ENCODE measurements around the gene TREML2. TPM values are rescaled to one million over a fixed set of nuclear protein-coding genes. Genes with fewer than 3 reads are reported as not detected.

The TREML2 gene
- total RNA-seq, 1 experiment from 2014 or later: not detected

DNA sequence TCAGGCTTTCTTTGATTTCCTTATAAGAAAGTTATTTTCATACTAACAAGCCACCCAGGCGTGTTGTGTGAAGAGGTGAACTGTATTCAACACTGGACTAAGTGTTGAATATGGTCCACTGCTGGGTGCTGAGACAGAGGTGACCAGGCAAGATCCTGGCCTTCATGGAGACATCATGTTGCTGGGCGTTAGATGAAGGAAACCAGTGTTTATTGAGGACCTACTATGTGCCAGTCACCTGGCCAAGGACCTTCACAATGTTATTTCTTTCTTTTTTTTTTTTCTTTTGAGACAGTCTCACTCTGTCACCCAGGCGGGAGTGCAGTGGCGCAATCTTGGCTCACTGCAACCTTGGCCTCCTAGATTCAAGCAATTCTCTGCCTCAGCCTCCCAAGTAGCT lies 44.9 kb downstream of the TREML2 start:
- ATAC-seq: no peak
- ChIA-PET CTCF (interaction anchor here (0.7 kb wide), 1 partner anchor 164 kb away, joined by 7 read pairs; no protein-coding TSS in a partner anchor), POLR2A (ENCODE audit: unreplicated experiment) (no interaction called here)
- H3K4me3 ChIP-seq (ENCODE audit: low read length): no peak overlapping the region
- no peaks in the 10 kb centered on the region for H3K9me3 ChIP-seq (ENCODE audit: low read length)
- no peak for DNase-seq
- no peak overlapping the region for H3K9ac ChIP-seq (ENCODE audit: low read length)
- H3K79me2 ChIP-seq (ENCODE audit: low read length): no peaks in the 10 kb centered on the region
- no peaks in the 10 kb centered on the region for H4K20me1 ChIP-seq (ENCODE audit: low read length)
- no peak overlapping the region for H3K27ac ChIP-seq (ENCODE audit: low read length)
- H3K9me2 ChIP-seq (replicated peaks; ENCODE audit: low read length): no peaks in the 10 kb centered on the region
- H2AFZ ChIP-seq (ENCODE audit: low read length): no peak overlapping the region
- TF ChIP-seq EZH2phosphoT487 (IDR thresholded peaks at IDR 0.05; ENCODE audit: borderline replicate concordance, low read length) (no peak), EZH2 (IDR thresholded peaks at IDR 0.05; ENCODE audit: low read length, unreplicated experiment) (no peak)
- TF ChIP-seq, protein P1, sequence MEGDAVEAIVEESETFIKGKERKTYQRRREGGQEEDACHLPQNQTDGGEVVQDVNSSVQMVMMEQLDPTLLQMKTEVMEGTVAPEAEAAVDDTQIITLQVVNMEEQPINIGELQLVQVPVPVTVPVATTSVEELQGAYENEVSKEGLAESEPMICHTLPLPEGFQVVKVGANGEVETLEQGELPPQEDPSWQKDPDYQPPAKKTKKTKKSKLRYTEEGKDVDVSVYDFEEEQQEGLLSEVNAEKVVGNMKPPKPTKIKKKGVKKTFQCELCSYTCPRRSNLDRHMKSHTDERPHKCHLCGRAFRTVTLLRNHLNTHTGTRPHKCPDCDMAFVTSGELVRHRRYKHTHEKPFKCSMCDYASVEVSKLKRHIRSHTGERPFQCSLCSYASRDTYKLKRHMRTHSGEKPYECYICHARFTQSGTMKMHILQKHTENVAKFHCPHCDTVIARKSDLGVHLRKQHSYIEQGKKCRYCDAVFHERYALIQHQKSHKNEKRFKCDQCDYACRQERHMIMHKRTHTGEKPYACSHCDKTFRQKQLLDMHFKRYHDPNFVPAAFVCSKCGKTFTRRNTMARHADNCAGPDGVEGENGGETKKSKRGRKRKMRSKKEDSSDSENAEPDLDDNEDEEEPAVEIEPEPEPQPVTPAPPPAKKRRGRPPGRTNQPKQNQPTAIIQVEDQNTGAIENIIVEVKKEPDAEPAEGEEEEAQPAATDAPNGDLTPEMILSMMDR (conservative IDR thresholded peaks at IDR 0.05; ENCODE audit: low read depth, low read length): no peak
- no peaks in the 10 kb centered on the region for H3K36me3 ChIP-seq (ENCODE audit: low read depth, low read length)
- intact Hi-C loops (cut with micrococcal nuclease): no loop called here
- BruUV-seq (replicated peaks): no TSS peak
- no peaks in the 10 kb centered on the region for H3F3A ChIP-seq (ENCODE audit: low read length, unreplicated experiment)
- H3K4me2 ChIP-seq (ENCODE audit: low read length): no peak overlapping the region
- no peaks in the 10 kb centered on the region for H3K4me1 ChIP-seq (ENCODE audit: insufficient read depth, low read length)
- H3K27me3 ChIP-seq (ENCODE audit: low read length): peaks cover 5% of the 10 kb centered on the region; the same call in 1 of the 2 replicates

DNA sequence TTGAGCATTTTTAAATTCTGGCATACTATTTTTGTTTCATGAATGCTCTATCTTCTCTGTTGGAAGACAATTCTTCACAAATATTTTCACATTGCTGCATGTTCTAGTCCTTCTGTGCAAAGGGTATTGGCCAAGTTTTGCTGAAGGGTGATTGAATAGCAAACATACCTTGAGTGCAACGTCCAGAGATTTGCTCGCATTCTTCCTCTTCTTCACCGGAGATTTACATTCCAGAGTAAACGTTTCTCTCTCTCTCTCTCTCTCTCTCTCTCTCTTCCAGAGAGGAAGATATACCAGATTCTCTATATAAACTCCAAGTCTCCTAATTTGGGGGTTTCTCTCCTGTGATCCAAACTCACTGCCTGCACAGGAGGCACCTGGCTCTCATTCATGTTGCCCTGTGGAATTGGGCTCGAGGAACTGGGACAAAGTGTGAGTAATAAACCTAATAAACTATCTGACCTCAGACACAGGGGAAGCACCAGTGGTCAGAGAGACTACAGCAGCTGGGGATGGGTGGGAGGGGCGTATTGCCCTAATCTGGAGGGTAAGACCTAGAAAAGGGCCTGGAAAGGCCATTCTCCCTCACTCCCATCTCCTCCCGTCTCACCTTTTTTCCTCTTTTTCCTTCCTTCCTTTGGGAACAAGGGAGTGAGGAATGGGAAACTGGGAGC lies 45.7 kb downstream of the TREML2 start:
- CTCF ChIA-PET: no interaction called here

More for the DNA sequence above, 45.7 kb downstream of the TREML2 start:
- no peak for DNase-seq
- H3K36me3 ChIP-seq (ENCODE audit: low read depth, low read length): no peaks in the 10 kb centered on the region
- no peak overlapping the region for H3K4me2 ChIP-seq (ENCODE audit: low read length)
- ATAC-seq: no peak
- no peaks in the 10 kb centered on the region for H3K9me2 ChIP-seq (replicated peaks; ENCODE audit: low read length)
- POLR2A ChIA-PET (ENCODE audit: unreplicated experiment): no interaction called here
- H2AFZ ChIP-seq (ENCODE audit: low read length): no peak overlapping the region
- no peaks in the 10 kb centered on the region for H3K9me3 ChIP-seq (ENCODE audit: low read length)
- no peak for TF ChIP-seq EZH2phosphoT487 (IDR thresholded peaks at IDR 0.05; ENCODE audit: borderline replicate concordance, low read length)
- TF ChIP-seq EZH2 (IDR thresholded peaks at IDR 0.05; ENCODE audit: low read length, unreplicated experiment): no peak
- TF ChIP-seq, protein P1 (conservative IDR thresholded peaks at IDR 0.05; ENCODE audit: low read depth, low read length): no peak
- BruUV-seq (replicated peaks): no TSS peak
- no peak overlapping the region for H3K9ac ChIP-seq (ENCODE audit: low read length)
- no peak overlapping the region for H3K27ac ChIP-seq (ENCODE audit: low read length)
- no peaks in the 10 kb centered on the region for H3K4me1 ChIP-seq (ENCODE audit: insufficient read depth, low read length)
- no peaks in the 10 kb centered on the region for H3K79me2 ChIP-seq (ENCODE audit: low read length)
- no peaks in the 10 kb centered on the region for H3F3A ChIP-seq (ENCODE audit: low read length, unreplicated experiment)
- intact Hi-C loops (cut with micrococcal nuclease): no loop called here
- peaks cover 5% of the 10 kb centered on the region; the same call in 1 of the 2 replicates for H3K27me3 ChIP-seq (ENCODE audit: low read length)
- no peaks in the 10 kb centered on the region for H4K20me1 ChIP-seq (ENCODE audit: low read length)
- no peak overlapping the region for H3K4me3 ChIP-seq (ENCODE audit: low read length)

Data from PC-3 (cell line).